K562 (cell line): ENCODE results near the gene KAZALD1. TPM values are rescaled to one million over a fixed set of nuclear protein-coding genes. Genes with fewer than 3 reads are reported as not detected.

Source experiments
- CLOCK ChIP-seq: fragments of 250-450 bp; sonication (Bioruptor Pico); IDR thresholded peaks from 2 replicates; pipeline ENCODE4 v1.4.0; 2020; ENCODE audit warnings: mild to moderate bottlenecking, moderate library complexity, borderline replicate concordance
- DDX20 ChIP-seq: fragments of 450-650 bp; IDR thresholded peaks from 2 replicates; pipeline ENCODE4 v1.6.1; 2016; ENCODE audit warnings: missing genetic modification characterization, low read depth, mild to moderate bottlenecking, missing compliant biosample characterization, moderate library complexity
- ETV1 ChIP-seq: fragments of 450-650 bp; conservative IDR thresholded peaks from 2 replicates; pipeline ENCODE4 v1.6.1; 2016; ENCODE audit warnings: missing genetic modification characterization, control low read depth, low read depth, missing compliant biosample characterization
- HIVEP1 ChIP-seq: fragments of 250-450 bp; sonication (Bioruptor Pico); IDR thresholded peaks from 2 replicates; pipeline ENCODE4 v1.4.0; 2020; ENCODE audit warnings: mild to moderate bottlenecking
- HNRNPUL1 ChIP-seq: fragments of 200-400 bp; formaldehyde crosslinking; IDR thresholded peaks from 2 replicates; pipeline ENCODE4 v1.6.1; 2017; ENCODE audit warnings: low read length
- MAFF ChIP-seq: IDR thresholded peaks from 2 replicates; pipeline ENCODE4 v1.6.1; 2012; ENCODE audit warnings: low read length, improper control_type of control experiment
- MXI1 ChIP-seq: IDR thresholded peaks from 2 replicates; pipeline ENCODE4 v1.6.1; 2011; ENCODE audit warnings: low read depth, mild to moderate bottlenecking, improper control_type of control experiment, low read length
- NCOR1 ChIP-seq: fragments of 450-650 bp; IDR thresholded peaks from 2 replicates; pipeline ENCODE4 v1.6.1; 2016; ENCODE audit warnings: mild to moderate bottlenecking, moderate library complexity
- NFYB ChIP-seq: IDR thresholded peaks from 2 replicates; pipeline ENCODE4 v1.6.1; 2011; ENCODE audit warnings: mild to moderate bottlenecking, moderate library complexity; ENCODE audit not compliant: insufficient read length; ENCODE audit errors: extremely low read depth
- NR2C1 ChIP-seq, 2 experiments: fragments of 450-650 bp; IDR thresholded peaks; 2 replicates each; pipeline ENCODE4 v1.6.1; 2017; ENCODE audit warnings: mild to moderate bottlenecking in 2 of 2, antibody characterized with exemption in 1 of 2, inconsistent platforms in 1 of 2, missing compliant biosample characterization in 1 of 2, missing genetic modification characterization in 1 of 2
- NR2F6 ChIP-seq: fragments of 450-650 bp; formaldehyde crosslinking; IDR thresholded peaks from 2 replicates; pipeline ENCODE4 v1.4.0; 2020; ENCODE audit warnings: mild to moderate bottlenecking
- PHF8 ChIP-seq: fragments of 200-600 bp; sonication (generic); IDR thresholded peaks from 2 replicates; pipeline ENCODE4 v1.6.1; 2012; ENCODE audit warnings: mixed run types, mild to moderate bottlenecking, inconsistent platforms, low read length, moderate library complexity, borderline replicate concordance
- SETDB1 ChIP-seq: IDR thresholded peaks from one replicate; pipeline ENCODE4 v1.6.1; 2012; ENCODE audit warnings: low read length, control low read depth, inconsistent platforms
- SLC30A9 ChIP-seq: fragments of 250-450 bp; sonication (Bioruptor Pico); IDR thresholded peaks from 2 replicates; pipeline ENCODE4 v1.8.0; 2022; ENCODE audit warnings: mild to moderate bottlenecking, moderate library complexity
- SMAD4 ChIP-seq: fragments of 250-450 bp; sonication (Bioruptor Pico); conservative IDR thresholded peaks from 2 replicates; pipeline ENCODE4 v1.8.0; 2021; ENCODE audit warnings: inconsistent platforms, mild to moderate bottlenecking, moderate library complexity
- SRSF9 ChIP-seq: fragments of 200-400 bp; formaldehyde crosslinking; IDR thresholded peaks from 2 replicates; pipeline ENCODE4 v1.6.1; 2017; ENCODE audit warnings: low read depth, low read length, borderline replicate concordance
- TBL1XR1 ChIP-seq, 2 experiments: IDR thresholded peaks; 2 replicates each; pipeline ENCODE4 v1.6.1; 2012; ENCODE audit warnings: improper control_type of control experiment in 2 of 2, low read length in 2 of 2, mild to moderate bottlenecking in 1 of 2
- ZNF217 ChIP-seq: sonication (generic); formaldehyde crosslinking; IDR thresholded peaks from 2 replicates; pipeline ENCODE4 v1.8.0; 2022; ENCODE audit warnings: mild to moderate bottlenecking, missing genetic modification reagents
- ZNF384 ChIP-seq: IDR thresholded peaks from 2 replicates; pipeline ENCODE4 v1.6.1; 2012; ENCODE audit warnings: low read depth, low read length, improper control_type of control experiment
- ZNF592 ChIP-seq: fragments of 450-650 bp; IDR thresholded peaks from 2 replicates; pipeline ENCODE4 v1.6.1; 2017; ENCODE audit warnings: antibody characterized with exemption, mild to moderate bottlenecking
- ZSCAN29 ChIP-seq: fragments of 450-650 bp; IDR thresholded peaks from 2 replicates; pipeline ENCODE4 v1.6.1; 2017
- polyA plus RNA-seq, 8 experiments: library from polyadenylated mRNA; depleted of rRNA in 4 of 8; stranded (reverse) in 5 of 8; unstranded in 3 of 8; fragments of >200 nt; fragmentation: Nextera tagmentation in 2 of 8; fragmentation: Illumina TruSeq in 1 of 8; extraction: Ambion mirVana in 2 of 8; extraction: Trizol in 1 of 8; gene quantifications; 2 replicates each; pipeline versions ENCODE4 v1.2.1 to v1.2.3, GENCODE V29; 2011 to 2014; ENCODE audit warnings: inconsistent platforms in 1 of 8, missing spikeins in 1 of 8
- total RNA-seq, 7 experiments: library from RNA; depleted of rRNA in 6 of 7; stranded (reverse); fragments of >200 nt in 6 of 7; fragmentation: Illumina TruSeq in 2 of 7; extraction: Trizol in 2 of 7; gene quantifications; 2 replicates each; pipeline versions ENCODE4 v1.2.1 to v1.2.3, GENCODE V29; 2011 to 2021; ENCODE audit warnings: low replicate concordance in 1 of 7

KAZALD1 gene
- total and polyA plus RNA-seq, 9 of the 15 experiments (the other 6 are each of a cell fraction or from before 2014, with no cell fraction given), result 0.15 to 10.0 (median 4.9) TPM

- 0 out of 2 replicates have a peak, but pooled peaks have one; percentile 33 for TF ChIP-seq ZNF592
- TF ChIP-seq NR2C1 (IDR thresholded peaks at IDR 0.05), result 0 out of 2 replicates have a peak, but pooled peaks have one; percentile 46
- peak; percentile 49; the same call in 1 of the 2 replicates for TF ChIP-seq NR2C1 (tag; IDR thresholded peaks at IDR 0.05)
- 0 out of 2 replicates have a peak, but pooled peaks have one; percentile 26 for TF ChIP-seq HIVEP1
- TF ChIP-seq SRSF9, result no peak
- TF ChIP-seq SLC30A9, result no peak
- peak; percentile 75 for TF ChIP-seq ZNF384
- TF ChIP-seq MXI1, result peak; percentile 48; the same call in 1 of the 2 replicates
- TF ChIP-seq ZNF217 (CRISPR knock-in tag), result no peak
- no peak for TF ChIP-seq ZSCAN29
- peak; percentile 25; the same call in 1 of the 2 replicates for TF ChIP-seq SMAD4 (CRISPR knock-in tag)
- TF ChIP-seq NCOR1, result no peak
- peak; percentile 36; the same call in 1 of the 2 replicates for TF ChIP-seq ETV1 (tag)
- TF ChIP-seq DDX20 (tag), result no peak
- TF ChIP-seq CLOCK (CRISPR knock-in tag), result no peak
- peak; percentile 67; the same call in 1 of the 2 replicates for TF ChIP-seq PHF8
- no peak; the same call in 1 of the 2 replicates for TF ChIP-seq MAFF
- no peak for TF ChIP-seq TBL1XR1 (IDR thresholded peaks at IDR 0.05; ENCODE audit: low read length in 2 of 2)
- no peak for TF ChIP-seq HNRNPUL1
- 0 out of 2 replicates have a peak, but pooled peaks have one; percentile 39 for TF ChIP-seq NR2F6 (CRISPR knock-in tag)
- TF ChIP-seq SETDB1, result no peak
- TF ChIP-seq NFYB, result no peak
Observed at GRCh38 chr10:101042667-101043362, 19.0 kb upstream of the KAZALD1 start (continued).
